Measurements from ENCODE around the gene ANO7.

ANO7 gene

DNA sequence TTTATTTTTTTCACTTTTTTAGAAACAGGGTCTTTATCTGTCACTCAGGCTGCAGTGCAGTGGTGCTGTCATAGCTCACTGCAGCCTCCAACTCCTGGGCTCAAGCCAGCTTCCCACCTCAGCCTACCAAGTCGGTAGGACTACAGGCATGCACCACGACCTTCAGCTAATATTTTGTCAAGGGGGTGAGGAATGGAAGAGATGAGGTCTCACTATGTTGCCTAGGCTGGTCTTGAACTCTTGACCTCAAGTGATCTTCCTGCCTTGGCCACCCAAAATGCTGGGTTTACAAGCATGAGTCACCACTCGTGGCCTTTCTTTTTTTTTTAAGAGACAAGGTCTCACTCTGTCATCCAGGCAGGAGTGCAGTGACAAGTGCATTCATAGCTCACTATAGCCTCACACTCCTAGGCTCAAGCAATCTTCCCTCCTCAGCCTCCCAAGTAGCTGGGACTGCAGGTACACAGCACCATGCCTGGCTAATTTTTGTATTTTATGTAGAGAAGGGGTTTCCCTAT, 24.8 kb upstream of the ANO7 start:
- DNase-seq (ENCODE audit: low spot score): no peak
- in situ Hi-C loops (cut with MboI; ENCODE audit: low sequenced_read_pairs, unreplicated experiment): no loop called here
- TF ChIP-seq CTCF (IDR thresholded peaks at IDR 0.05; ENCODE audit: borderline replicate concordance, control extremely low read depth, extremely low read depth, insufficient read depth, missing control alignments): no peak

GRCh38 chr2:241168366-241168765, 20.1 kb upstream of the ANO7 start:
- in situ Hi-C loops (cut with MboI; ENCODE audit: low sequenced_read_pairs, unreplicated experiment): no loop called here
- no peak for DNase-seq (ENCODE audit: low spot score)
- TF ChIP-seq CTCF (IDR thresholded peaks at IDR 0.05; ENCODE audit: borderline replicate concordance, control extremely low read depth, extremely low read depth, insufficient read depth, missing control alignments): no peak

DNA sequence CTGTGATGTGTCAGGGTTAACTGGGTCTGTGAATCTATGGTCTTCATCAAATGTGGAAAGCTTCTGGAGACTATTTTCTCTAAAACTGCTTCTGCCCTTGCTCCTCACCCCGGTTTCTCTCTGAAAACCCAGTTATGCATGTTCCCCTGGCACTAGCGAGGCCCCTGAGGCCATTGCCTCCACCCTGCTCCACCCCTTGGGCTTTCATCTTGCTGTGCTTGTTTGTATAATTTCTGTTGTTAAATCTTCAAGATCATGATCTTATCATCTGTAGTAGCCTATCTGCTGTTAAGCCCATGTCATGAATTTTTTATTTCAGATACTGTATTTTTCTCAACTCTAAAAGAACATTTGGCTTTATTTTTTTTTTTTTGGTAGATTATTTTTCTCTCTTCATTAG, 14.9 kb upstream of the ANO7 start:
- in situ Hi-C loops (cut with MboI; ENCODE audit: low sequenced_read_pairs, unreplicated experiment): no loop called here
- no peak for DNase-seq (ENCODE audit: low spot score)
- TF ChIP-seq CTCF (IDR thresholded peaks at IDR 0.05; ENCODE audit: borderline replicate concordance, control extremely low read depth, extremely low read depth, insufficient read depth, missing control alignments): no peak

DNA sequence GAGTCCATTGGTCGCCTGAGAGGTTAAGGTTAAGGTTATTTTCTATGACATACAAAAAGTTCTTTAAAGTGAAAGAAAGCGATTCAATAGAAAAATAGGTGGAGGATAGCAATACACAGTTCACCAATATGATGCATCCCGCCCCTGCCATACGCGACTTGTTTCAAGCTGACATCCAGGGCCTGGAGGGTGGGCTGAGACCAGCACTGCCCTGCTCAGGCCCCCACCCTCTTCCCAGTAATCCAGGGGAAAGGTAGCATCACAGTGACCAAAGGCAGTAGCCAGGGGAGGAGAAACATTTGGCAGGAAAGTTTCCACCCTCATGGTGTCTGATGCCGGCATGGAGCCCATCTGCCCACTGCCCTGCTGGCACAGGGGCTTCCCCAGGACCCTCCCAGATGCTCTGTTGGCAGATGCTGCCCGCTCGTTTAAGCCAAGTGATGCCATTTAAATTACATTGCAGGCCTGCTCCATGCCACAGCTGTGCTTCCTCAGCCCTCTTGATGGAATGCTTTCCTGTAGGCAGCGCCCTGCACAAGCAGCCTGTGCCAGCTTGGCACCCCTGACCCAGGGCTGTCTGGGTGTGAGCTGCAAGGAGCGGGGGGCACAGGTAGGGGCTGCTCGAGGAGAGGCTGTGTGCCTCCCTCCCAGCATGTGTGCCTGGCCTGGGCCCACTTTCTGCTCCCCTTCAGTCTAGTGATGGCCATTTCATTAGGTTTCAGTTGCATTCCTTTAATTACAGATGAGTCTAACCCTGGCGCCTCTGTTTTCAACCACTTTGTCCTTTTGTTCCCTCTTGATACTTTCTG, 10.7 kb upstream of the ANO7 start:
- no peak for TF ChIP-seq CTCF (IDR thresholded peaks at IDR 0.05; ENCODE audit: borderline replicate concordance, control extremely low read depth, extremely low read depth, insufficient read depth, missing control alignments)
- in situ Hi-C loops (cut with MboI; ENCODE audit: low sequenced_read_pairs, unreplicated experiment): no loop called here

GRCh38 chr2:241178961-241179360, 9.5 kb upstream of the ANO7 start:
- DNase-seq (ENCODE audit: low spot score): no peak
- no peak for TF ChIP-seq CTCF (IDR thresholded peaks at IDR 0.05; ENCODE audit: borderline replicate concordance, control extremely low read depth, extremely low read depth, insufficient read depth, missing control alignments)
- in situ Hi-C loops (cut with MboI; ENCODE audit: low sequenced_read_pairs, unreplicated experiment): no loop called here

More for the DNA sequence above, 10.7 kb upstream of the ANO7 start:
- no peak for DNase-seq (ENCODE audit: low spot score)

- TF ChIP-seq CTCF (IDR thresholded peaks at IDR 0.05; ENCODE audit: borderline replicate concordance, control extremely low read depth, extremely low read depth, insufficient read depth, missing control alignments): no peak
- peak; percentile 75 for DNase-seq (ENCODE audit: low spot score)
- in situ Hi-C loops (cut with MboI; ENCODE audit: low sequenced_read_pairs, unreplicated experiment): no loop called here
Measured at GRCh38 chr2:241179899-241180298, 8.6 kb upstream of the ANO7 start.
